GM08714 (cell line): ENCODE measurements around the gene HSPA1L.
A peak's percentile ranks its signal among the peaks of the same experiment; 100 is the strongest.
"Not testable (repeated sequence)": the region's sequence is repeated elsewhere in the genome, so short reads cannot be mapped to it uniquely, and the experiment has no call there.

Experiments used
- H3K4me3 ChIP-seq: fragments of 200-500 bp; sonication (Bioruptor generic); 2 replicates; pipeline ENCODE4 v1.5.1; 2014; ENCODE audit warnings: mild to moderate bottlenecking, low read length, inconsistent platforms
- ZNF274 ChIP-seq: IDR thresholded peaks from 2 replicates; pipeline ENCODE4 v1.6.1; 2012; ENCODE audit warnings: mild to moderate bottlenecking, low read depth, low read length

HSPA1L gene

DNA sequence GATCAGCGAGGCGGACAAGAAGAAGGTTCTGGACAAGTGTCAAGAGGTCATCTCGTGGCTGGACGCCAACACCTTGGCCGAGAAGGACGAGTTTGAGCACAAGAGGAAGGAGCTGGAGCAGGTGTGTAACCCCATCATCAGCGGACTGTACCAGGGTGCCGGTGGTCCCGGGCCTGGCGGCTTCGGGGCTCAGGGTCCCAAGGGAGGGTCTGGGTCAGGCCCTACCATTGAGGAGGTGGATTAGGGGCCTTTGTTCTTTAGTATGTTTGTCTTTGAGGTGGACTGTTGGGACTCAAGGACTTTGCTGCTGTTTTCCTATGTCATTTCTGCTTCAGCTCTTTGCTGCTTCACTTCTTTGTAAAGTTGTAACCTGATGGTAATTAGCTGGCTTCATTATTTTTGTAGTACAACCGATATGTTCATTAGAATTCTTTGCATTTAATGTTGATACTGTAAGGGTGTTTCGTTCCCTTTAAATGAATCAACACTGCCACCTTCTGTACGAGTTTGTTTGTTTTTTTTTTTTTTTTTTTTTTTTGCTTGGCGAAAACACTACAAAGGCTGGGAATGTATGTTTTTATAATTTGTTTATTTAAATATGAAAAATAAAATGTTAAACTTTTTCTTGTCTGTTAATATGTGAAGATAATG, 14.7 kb upstream of the HSPA1L start:
- peak overlapping the region; percentile 86 for H3K4me3 ChIP-seq
- TF ChIP-seq ZNF274, result no peak

DNA sequence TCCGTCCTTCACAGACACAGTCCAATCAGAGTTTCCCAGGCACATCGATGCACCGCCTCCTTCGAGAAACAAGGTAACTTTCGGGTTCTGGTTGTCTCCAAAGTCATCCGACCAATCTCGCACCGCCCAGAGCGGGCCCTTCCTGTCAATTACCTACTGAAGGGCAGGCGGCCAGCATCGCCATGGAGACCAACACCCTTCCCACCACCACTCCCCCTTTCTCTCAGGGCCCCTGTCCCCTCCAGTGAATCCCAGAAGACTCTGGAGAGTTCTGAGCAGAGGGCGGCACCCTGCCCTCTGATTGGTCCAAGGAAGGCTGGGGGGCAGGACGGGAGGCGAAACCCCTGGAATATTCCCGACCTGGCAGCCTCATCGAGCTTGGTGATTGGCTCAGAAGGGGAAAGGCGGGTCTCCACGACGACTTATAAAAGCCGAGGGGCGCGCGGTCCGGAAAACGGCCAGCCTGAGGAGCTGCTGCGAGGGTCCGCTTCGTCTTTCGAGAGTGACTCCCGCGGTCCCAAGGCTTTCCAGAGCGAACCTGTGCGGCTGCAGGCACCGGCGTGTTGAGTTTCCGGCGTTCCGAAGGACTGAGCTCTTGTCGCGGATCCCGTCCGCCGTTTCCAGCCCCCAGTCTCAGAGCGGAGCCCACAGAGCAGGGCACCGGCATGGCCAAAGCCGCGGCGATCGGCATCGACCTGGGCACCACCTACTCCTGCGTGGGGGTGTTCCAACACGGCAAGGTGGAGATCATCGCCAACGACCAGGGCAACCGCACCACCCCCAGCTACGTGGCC, 12.4 kb upstream of the HSPA1L start, which contains the start of gene HSPA1B:
HSPA1B (plus strand) TSS at position 453 of the 794 bp plus-strand sequence; CDS start at position 666, 213 bp downstream.
- TF ChIP-seq ZNF274, result no peak
- H3K4me3 ChIP-seq, result peak within 1 kb of the TSS; percentile 75

DNA sequence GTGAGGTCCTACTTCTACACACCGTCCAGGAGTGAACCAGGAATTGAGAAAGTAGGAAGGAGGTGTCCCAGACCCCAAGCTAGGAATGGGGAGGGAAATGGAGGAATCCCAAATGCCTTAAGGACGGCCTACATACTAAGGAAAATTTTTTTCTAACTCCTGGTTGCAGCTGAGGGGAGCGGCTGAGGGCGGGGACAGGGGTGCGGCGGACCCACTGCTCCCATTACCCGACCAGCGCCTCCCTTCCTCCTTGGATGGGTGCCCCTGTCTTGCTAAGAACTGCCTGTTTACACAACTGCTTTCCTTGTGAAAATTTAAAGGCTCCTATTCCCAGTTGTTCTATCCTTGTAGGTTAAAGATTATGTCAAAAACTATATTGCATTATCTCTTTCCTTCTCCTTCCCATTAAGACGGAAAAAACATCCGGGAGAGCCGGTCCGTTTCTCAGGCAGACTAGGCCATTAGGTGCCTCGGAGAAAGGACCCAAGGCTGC, 11.8 kb upstream of the HSPA1L start:
- TF ChIP-seq ZNF274, result no peak
- peak overlapping the region; percentile 75 for H3K4me3 ChIP-seq

DNA sequence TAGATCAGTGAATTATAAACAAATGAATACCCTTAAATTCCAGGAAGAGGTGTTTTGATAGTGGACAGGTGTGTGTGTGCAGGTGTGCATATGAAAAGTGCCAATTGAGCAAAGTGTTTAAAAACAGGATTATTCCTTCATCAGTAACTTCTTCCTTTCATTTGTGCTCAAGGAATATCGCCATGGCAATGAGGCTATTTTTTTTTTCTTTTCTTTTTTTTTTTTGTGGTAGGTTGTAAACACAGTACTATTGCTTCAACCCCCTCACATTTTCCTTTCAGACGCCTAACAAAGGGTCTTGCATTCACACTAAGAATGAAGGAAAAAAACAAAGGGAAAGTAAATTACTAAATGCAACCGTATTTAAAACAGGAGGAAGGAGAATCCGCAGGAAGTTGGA, 10.5 kb upstream of the HSPA1L start:
- TF ChIP-seq ZNF274, result no peak
- H3K4me3 ChIP-seq, result no peak overlapping the region

DNA sequence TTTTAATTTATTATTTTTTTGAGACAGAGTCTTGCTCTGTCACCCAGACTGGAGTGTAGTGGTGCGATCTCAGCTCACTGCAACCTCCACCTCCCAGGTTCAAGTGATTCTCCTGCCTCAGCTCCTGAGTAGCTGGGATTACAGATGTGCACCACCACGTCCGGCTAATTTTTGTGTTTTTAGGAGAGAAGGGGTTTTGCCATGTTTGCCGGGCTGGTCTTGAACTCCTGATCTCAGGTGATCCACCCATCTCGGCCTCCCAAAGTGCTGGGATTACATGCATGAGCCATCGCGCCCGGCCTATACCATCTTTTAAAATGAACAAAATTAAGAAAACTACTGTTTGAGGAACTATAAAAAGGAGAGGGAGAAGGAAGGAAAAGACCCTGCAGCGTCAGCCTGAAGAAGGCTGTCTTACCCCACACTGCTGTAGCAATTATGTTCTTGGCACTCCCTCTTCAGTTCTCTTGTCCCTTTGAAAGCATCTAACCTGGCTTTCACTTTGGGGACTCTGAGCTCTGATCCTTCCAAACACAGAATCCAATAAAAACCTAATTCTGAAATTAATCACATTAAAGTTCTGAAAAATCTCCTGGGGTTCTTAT, 8.6 kb upstream of the HSPA1L start:
- not testable (repeated sequence) for H3K4me3 ChIP-seq

DNA sequence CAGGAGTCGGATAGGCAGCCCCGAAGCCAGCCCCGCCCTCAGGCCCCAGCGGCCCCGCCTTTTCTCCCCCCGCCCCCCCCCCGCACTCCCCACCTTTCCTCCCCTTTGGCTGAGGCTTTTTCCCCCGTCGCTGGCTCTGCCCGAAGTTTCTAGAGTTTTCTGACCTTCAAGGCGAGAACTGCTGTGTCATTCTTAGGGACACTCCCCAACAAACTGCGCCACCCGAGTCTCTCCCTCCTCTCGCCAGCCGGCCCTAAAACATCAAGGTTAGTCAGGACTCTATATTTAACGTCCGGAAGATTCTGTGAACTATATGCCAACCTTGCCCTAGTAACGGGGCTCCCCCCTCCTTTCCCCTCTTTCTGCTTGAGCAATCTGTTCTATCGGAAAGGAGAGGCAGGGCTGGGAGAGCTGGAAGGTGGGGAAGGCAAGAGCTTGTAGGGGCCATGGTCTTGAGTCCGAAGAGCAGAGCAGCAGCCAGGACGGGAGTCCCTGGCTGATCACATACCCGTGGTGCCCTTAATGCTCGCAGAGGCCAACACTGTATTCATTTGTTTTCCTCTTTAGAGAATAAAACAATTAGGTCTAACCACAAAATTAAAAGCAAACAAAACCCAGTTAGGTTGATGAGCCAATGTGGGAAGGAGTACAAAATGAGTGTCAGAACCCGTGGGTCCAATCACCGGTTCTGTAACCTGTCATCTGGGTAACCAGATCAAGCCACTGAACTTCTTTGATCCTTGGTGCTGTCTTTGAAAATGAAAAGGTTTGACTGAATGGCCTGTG, 7.1 kb upstream of the HSPA1L start:
- peak overlapping the region; percentile 67 for H3K4me3 ChIP-seq
- TF ChIP-seq ZNF274, result no peak

DNA sequence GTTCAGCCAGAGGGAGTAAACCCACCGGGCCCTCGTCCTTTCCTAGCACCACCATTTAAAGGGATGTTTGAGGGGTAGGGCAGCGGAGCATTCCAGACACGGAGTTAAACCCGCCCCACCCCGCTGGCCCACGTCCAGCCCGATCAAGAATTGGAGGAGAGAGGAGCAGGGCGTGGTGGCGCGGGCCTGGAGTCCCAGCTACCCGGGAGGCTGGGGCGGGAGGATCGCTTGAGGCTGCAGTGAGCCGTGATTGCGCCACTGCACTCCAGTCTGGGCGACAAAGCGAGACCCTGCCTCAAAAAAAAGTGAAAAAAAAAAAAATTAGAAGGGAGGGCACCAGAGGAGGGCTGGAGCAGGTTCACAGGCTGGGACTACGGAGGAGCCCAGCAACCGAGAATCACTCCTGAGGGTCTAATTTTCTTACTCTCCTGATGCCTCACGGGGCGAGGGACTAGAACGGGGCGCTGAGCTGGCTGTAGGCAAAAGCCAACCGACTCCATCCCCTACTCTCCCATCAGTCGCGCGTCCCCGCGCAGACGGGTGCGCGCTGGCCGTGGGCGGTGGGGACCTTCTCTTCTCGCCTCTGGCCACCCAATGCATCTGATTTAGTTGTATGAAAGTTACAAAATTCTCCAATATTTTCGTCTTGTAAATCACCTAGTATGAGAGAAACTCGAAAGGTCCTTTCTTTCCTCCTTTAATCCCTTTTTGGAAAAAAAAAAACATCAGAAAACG, 6.4 kb upstream of the HSPA1L start:
- TF ChIP-seq ZNF274, result no peak
- peak overlapping the region; percentile 67; the same call in 1 of the 2 replicates for H3K4me3 ChIP-seq

DNA sequence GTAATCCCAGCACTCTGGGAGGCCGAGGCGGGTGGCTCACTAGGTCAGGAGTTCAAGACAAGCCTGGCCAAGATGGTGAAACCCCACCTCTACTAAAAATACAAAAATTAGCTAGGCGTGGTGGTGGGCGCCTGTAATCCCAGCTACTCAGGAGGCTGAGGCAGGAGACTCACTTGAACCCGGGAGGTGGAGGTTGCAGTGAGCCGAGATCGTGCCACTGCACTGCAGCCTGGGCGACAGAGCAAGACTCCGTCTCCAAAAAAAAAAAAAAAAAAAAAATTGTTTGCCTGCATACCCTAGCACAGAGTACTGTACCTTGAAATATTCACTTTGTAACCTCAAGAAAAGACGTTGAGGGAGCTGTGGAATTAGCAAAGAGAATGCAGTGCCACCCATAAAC, 5.3 kb upstream of the HSPA1L start:
- H3K4me3 ChIP-seq, result not testable (repeated sequence)

DNA sequence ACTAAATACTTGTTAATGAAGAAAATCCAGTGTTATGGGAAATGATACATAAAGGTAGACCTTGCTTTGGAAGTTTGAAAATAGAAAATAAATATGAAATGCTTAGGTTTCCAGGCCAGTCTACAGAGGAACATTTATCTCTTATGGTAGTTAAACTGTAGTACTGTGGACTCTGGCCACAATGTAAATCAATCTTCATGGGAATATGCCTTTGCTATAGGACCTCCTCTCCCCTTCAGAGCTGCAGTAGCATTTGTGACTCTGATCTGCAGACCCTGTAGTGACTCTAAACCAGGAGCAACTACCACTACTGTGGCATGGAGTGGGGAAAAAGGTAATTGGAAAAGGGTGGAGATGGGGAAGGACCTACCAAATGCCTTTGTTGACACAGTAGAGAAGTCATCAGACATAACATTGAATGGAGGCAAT, 4.8 kb upstream of the HSPA1L start:
- H3K4me3 ChIP-seq, result no peak overlapping the region
- no peak for TF ChIP-seq ZNF274

DNA sequence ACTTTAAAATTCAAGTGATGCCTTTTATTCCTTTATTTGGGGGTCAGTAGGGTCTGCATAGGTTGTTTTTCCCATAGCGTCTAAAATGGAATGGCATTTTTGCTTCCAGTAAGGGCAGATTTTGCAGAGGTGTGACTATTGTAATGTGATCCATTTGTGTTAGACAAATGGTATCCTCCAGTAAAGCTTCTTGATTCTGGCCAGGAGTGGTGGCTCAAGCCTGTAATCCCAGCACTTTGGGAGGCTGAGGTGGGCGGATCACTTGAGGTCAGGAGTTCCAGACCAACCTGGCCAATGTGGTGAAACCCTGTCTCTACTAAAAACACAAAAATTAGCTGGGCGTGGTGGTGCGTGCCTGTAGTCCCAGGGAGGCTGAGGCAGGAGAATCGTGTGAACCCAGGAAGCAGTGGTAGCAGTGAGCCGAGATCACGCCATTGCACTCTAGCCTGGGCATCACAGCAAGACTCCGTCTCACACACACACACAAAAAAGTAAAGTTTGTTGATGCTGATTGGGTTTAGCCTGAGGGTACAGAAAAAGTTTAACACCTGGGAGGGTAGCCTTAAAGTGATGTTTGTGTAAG, 2.9 kb upstream of the HSPA1L start:
- H3K4me3 ChIP-seq, result peak overlapping the region; percentile 42; the same call in 1 of the 2 replicates

DNA sequence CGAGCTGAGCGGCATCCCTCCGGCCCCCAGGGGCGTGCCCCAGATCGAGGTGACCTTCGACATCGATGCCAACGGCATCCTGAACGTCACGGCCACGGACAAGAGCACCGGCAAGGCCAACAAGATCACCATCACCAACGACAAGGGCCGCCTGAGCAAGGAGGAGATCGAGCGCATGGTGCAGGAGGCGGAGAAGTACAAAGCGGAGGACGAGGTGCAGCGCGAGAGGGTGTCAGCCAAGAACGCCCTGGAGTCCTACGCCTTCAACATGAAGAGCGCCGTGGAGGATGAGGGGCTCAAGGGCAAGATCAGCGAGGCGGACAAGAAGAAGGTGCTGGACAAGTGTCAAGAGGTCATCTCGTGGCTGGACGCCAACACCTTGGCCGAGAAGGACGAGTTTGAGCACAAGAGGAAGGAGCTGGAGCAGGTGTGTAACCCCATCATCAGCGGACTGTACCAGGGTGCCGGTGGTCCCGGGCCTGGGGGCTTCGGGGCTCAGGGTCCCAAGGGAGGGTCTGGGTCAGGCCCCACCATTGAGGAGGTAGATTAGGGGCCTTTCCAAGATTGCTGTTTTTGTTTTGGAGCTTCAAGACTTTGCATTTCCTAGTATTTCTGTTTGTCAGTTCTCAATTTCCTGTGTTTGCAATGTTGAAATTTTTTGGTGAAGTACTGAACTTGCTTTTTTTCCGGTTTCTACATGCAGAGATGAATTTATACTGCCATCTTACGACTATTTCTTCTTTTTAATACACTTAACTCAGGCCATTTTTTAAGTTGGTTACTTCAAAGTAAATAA, 2.2 kb upstream of the HSPA1L start:
- H3K4me3 ChIP-seq, result peak overlapping the region; percentile 42

DNA sequence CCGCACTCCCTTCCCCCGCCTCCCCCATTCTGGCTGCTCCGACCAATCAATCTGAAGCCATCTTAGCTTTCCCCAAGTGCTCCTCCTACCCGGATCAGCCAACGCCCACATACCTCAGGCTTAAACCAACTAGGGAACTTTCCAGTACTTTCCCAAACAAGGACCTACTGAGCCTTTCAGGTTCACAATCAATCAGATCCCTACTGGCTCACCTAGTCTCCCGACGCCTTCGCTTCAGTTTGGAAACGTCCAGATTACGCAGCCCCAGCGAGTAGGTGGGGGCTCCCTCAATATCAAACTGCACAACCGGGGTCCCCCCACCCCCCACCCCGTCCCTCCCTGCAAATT, 432 bp downstream of the HSPA1L start:
- TF ChIP-seq ZNF274, result no peak
- H3K4me3 ChIP-seq, result peak overlapping the region; percentile 66

DNA sequence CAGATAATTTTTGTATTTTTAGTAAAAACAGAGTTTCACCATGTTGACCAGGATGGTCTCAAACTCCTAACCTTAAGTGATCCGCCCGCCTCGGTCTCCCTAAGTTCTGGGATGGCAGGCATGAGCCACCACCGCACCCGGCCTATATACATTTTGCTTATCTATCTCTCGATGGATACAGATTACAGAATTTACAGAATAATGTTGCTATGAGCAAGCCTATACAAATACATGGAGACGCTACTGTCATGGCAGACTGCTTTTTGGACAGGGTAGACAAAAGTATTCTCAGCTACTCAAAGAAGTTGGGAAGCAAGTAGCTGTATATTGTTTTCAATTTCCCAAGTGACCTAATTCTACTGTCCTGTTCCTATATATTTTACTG, 1.6 kb downstream of the HSPA1L start:
- TF ChIP-seq ZNF274, result no peak
- H3K4me3 ChIP-seq, result no peak overlapping the region
